AG10803 (cell line): Measurements from ENCODE around the gene DNAJB13.
A peak's percentile ranks its signal among the peaks of the same experiment; 100 is the strongest.

Experiments
- DNase-seq: peaks from one replicate; pipeline ENCODE4 v3.0.0; 2010; ENCODE audit warnings: low read depth
- H3K4me3 ChIP-seq: 2 replicates; pipeline ENCODE4 v1.5.1; 2011; ENCODE audit warnings: mild to moderate bottlenecking, low read length, control low read depth
- TF ChIP-seq, protein P1 (sequence below): conservative IDR thresholded peaks from 2 replicates; pipeline ENCODE4 v1.5.1; 2011; ENCODE audit warnings: mild to moderate bottlenecking, low read length, control low read depth, inconsistent platforms

Gene DNAJB13

DNA sequence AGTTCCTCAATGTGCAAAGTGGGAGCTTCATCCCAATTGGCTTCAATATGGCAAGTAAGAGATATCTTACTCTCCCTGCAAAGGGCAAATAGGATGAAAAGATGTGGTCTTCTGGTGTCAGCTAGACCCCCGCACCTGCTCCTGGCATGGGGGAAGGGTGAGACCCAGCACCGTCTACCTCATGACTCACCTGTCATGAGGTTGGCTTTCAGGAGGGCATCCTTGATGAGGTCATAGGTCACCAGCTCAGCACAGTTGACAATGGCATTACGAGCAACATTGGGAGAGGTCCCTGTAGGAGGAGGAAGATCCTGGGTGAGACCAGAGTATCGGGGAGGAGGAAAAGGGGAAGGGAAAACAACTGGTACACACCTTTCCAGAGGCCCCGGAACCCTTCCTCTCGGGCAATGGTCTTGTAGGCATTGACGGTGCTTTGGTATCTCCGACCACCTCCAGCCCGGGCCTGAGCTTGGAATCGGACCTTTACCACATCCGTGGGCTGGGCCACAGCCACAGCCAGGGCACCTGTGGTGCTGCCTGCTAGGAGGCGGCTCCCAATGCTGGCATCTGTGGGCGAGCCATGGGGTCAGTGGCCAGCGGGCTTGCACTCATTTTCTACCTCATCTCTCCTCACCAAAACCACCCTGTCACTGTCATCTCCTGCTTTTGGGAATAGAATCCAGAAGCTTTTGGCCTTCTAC is 25.8 kb downstream of the DNAJB13 start:
- DNase-seq, result no peak
- TF ChIP-seq, protein P1, sequence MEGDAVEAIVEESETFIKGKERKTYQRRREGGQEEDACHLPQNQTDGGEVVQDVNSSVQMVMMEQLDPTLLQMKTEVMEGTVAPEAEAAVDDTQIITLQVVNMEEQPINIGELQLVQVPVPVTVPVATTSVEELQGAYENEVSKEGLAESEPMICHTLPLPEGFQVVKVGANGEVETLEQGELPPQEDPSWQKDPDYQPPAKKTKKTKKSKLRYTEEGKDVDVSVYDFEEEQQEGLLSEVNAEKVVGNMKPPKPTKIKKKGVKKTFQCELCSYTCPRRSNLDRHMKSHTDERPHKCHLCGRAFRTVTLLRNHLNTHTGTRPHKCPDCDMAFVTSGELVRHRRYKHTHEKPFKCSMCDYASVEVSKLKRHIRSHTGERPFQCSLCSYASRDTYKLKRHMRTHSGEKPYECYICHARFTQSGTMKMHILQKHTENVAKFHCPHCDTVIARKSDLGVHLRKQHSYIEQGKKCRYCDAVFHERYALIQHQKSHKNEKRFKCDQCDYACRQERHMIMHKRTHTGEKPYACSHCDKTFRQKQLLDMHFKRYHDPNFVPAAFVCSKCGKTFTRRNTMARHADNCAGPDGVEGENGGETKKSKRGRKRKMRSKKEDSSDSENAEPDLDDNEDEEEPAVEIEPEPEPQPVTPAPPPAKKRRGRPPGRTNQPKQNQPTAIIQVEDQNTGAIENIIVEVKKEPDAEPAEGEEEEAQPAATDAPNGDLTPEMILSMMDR, result no peak
- H3K4me3 ChIP-seq, result no peak overlapping the region

- H3K4me3 ChIP-seq, result no peak overlapping the region
- DNase-seq, result no peak
- TF ChIP-seq, protein P1, result no peak
Observed at GRCh38 chr11:73977856-73978519, 27.2 kb downstream of the DNAJB13 start.

- peak; percentile 42 for DNase-seq
- H3K4me3 ChIP-seq, result no peak overlapping the region
- TF ChIP-seq, protein P1, result no peak
Observed at GRCh38 chr11:73978576-73979086, 27.8 kb downstream of the DNAJB13 start.

DNA sequence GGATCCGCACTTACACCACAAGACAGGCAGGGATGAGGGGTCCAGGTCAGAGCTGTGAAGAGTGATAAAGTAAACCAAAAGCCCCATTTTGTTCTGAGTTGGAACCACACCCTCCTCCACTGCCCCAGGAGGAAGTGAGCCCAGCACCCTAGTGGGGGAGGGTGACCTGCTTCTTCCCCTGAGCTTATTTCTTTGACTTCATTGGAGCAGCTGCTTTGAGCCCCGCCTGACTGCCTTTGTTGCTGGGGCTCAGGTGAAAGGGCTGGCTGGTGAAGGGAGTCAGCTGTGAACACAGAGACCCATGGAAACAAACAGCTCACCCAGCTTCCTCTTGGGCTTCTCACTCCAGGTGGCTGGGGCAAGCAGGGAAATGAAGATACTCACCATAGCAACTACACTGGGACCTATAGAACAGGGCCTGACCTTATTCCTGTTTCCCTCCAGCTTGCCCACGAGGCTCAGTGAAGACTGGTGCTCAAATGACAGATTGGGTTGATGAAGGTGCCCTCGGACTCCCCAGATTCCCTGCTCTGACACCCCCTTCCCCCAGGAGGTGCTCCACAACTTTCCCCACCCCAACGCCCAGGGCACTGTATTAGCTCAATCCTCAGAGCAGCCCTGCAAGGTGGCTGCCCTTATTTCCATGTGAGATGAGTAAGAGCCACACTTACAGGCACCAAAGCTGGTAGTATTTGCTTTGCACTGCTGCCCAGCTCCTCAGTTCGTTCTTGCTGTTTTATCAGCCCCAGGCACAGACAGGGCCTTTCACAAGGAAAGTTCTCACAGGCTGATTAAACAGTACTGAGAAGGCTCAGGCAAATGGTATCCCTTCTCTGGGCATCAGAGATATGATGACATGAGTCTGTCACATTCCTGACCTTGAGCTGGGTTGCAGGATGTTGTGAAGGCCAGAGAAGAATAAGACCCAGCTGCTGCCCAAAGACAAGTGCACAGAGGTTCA is 29.5 kb downstream of the DNAJB13 start:
- DNase-seq, result peak; percentile 20
- no peak overlapping the region for H3K4me3 ChIP-seq
- TF ChIP-seq, protein P1, result no peak

GRCh38 chr11:73981051-73981805 is 30.4 kb downstream of the DNAJB13 start:
- no peak overlapping the region for H3K4me3 ChIP-seq
- TF ChIP-seq, protein P1, result no peak
- no peak for DNase-seq

DNA sequence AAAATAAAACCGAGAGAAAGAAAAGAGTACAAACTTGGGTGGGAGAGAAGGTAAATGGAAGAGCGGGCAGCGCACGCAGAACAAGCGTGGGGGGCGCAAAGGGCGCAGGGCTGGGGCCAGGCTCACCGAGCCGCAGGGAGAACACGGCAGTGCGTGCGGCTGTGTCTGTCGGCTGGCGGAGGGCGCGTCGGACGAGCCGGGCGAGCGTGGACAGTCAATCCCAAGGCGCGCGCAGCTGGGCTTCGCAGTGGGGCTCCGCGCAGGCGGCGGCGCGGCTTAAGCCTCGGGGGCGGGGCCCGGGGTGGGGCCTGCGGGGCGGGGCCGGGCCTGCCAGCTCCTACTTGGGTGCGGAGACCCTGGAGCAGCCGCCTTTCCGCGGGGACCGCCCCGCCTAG is 31.8 kb downstream of the DNAJB13 start, which contains the start of gene UCP2:
Gene UCP2 (minus strand): TSS at position 249 of the 395 bp plus-strand sequence. CDS start 4,465 bp downstream, outside the sequence.
- TF ChIP-seq, protein P1, result no peak
- DNase-seq, result no peak
- H3K4me3 ChIP-seq, result peak within 1 kb of the TSS; percentile 83
